LHCN-M2 (cell line): ENCODE results near the gene ACAP3. TPM values are rescaled to one million over a fixed set of nuclear protein-coding genes. Genes with fewer than 3 reads are reported as not detected.

Experiments used
- DNase-seq: peaks from one replicate; pipeline ENCODE4 v3.0.0-alpha.2; 2012; ENCODE audit warnings: low read depth
- total RNA-seq: library from RNA; depleted of rRNA; stranded (reverse); fragments of >200 nt; gene quantifications from 2 replicates; pipeline ENCODE4 v1.2.3, GENCODE V29; 2014

The ACAP3 gene
- total RNA-seq, 1 experiment from 2014 or later: 71.0 TPM

GRCh38 chr1:1302006-1302430, 5.7 kb downstream of the ACAP3 start:
- DNase-seq: no peak

GRCh38 chr1:1300352-1300739, 7.4 kb downstream of the ACAP3 start:
- DNase-seq: no peak

- DNase-seq: no peak
These were observed 7.9 kb downstream of the ACAP3 start for GRCh38 chr1:1299686-1300351.

GRCh38 chr1:1298861-1299685, 8.7 kb downstream of the ACAP3 start:
- peak; percentile 47 for DNase-seq

- DNase-seq: no peak
These were observed 9.8 kb downstream of the ACAP3 start for GRCh38 chr1:1297802-1298424.

GRCh38 chr1:1296070-1297061, 11.4 kb downstream of the ACAP3 start:
- DNase-seq: no peak

- DNase-seq: no peak
These were observed 12.4 kb downstream of the ACAP3 start for GRCh38 chr1:1295154-1295923.

- DNase-seq: no peak
These were observed 13.4 kb downstream of the ACAP3 start for GRCh38 chr1:1294250-1294890.

GRCh38 chr1:1293263-1294249, 14.2 kb downstream of the ACAP3 start:
- no peak for DNase-seq

GRCh38 chr1:1292851-1293250, 14.9 kb downstream of the ACAP3 start:
- no peak for DNase-seq

GRCh38 chr1:1292442-1292779, 15.3 kb downstream of the ACAP3 start:
- no peak for DNase-seq

- DNase-seq: peak; percentile 43
These were observed 15.9 kb downstream of the ACAP3 start for GRCh38 chr1:1291548-1292441.

- DNase-seq: no peak
These were observed 16.7 kb downstream of the ACAP3 start for GRCh38 chr1:1291023-1291528.

GRCh38 chr1:1290238-1290731, 17.4 kb downstream of the ACAP3 start:
- DNase-seq: no peak

GRCh38 chr1:1287288-1288110, 20.2 kb downstream of the ACAP3 start:
- DNase-seq: no peak
